ENCODE measurements around the gene CFAP90.

DNA sequence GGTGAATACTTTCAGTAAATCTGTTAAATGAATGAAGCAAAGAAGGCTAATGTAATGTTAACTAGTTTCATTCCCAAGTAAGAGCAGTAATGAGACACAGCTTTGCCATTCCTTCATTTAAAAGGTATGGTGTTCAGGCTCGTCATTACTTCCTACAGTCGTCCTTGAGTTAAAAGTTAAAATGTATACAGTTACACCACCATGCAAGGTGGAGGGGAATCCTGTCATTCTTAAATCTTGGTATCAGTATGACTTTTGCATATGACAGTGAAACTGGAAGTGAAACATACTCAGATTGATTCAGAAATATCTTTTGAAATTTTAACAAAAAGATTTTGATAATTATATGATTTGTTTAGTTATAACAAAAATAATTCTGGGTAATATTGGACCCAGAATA, 43.9 kb upstream of the CFAP90 start:
- TF ChIP-seq SIN3A (IDR thresholded peaks at IDR 0.05; ENCODE audit: borderline replicate concordance, insufficient read depth, low read length) (no peak), POLR2AphosphoS5 (IDR thresholded peaks at IDR 0.05; ENCODE audit: low read depth, low read length) (no peak), FOXP2 (optimal IDR thresholded peaks at IDR 0.05; ENCODE audit: borderline replicate concordance, extremely low read depth, extremely low read length, insufficient read depth) (no peak), TAF1 (IDR thresholded peaks at IDR 0.05; ENCODE audit: borderline replicate concordance, insufficient read depth, low read length) (no peak)
- TF ChIP-seq, protein P1, sequence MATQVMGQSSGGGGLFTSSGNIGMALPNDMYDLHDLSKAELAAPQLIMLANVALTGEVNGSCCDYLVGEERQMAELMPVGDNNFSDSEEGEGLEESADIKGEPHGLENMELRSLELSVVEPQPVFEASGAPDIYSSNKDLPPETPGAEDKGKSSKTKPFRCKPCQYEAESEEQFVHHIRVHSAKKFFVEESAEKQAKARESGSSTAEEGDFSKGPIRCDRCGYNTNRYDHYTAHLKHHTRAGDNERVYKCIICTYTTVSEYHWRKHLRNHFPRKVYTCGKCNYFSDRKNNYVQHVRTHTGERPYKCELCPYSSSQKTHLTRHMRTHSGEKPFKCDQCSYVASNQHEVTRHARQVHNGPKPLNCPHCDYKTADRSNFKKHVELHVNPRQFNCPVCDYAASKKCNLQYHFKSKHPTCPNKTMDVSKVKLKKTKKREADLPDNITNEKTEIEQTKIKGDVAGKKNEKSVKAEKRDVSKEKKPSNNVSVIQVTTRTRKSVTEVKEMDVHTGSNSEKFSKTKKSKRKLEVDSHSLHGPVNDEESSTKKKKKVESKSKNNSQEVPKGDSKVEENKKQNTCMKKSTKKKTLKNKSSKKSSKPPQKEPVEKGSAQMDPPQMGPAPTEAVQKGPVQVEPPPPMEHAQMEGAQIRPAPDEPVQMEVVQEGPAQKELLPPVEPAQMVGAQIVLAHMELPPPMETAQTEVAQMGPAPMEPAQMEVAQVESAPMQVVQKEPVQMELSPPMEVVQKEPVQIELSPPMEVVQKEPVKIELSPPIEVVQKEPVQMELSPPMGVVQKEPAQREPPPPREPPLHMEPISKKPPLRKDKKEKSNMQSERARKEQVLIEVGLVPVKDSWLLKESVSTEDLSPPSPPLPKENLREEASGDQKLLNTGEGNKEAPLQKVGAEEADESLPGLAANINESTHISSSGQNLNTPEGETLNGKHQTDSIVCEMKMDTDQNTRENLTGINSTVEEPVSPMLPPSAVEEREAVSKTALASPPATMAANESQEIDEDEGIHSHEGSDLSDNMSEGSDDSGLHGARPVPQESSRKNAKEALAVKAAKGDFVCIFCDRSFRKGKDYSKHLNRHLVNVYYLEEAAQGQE (IDR thresholded peaks at IDR 0.05; ENCODE audit: insufficient read depth in 1 of 2, low read depth in 2 of 2, low read length in 2 of 2): no peak

Data from PFSK-1 (cell line).